HEK293 (cell line): Measurements from ENCODE around the gene AKAP17A.

Experiments
- CTCF ChIA-PET: fragments of 350-600 bp; formaldehyde crosslinking; extraction: SDS; loops from one replicate; lab custom pipeline; 2021; ENCODE audit warnings: antibody characterized with exemption; lab: Yijun Ruan, JAX
- POLR2A ChIA-PET: fragments of 300-600 bp; formaldehyde crosslinking; extraction: SDS; loops from one replicate; lab custom pipeline; 2020; ENCODE audit warnings: antibody characterized with exemption, inconsistent platforms; lab: Yijun Ruan, JAX
- H3K27ac ChIP-seq: fragments of 200-500 bp; sonication (Bioruptor generic); 2 replicates; pipeline ENCODE4 v1.5.1; 2014; ENCODE audit warnings: low read depth, low read length, control low read depth, inconsistent platforms; ENCODE audit errors: extremely low read depth
- H3K36me3 ChIP-seq, 2 experiments: fragments of 200-500 bp in 1 of 2; sonication (Bioruptor generic) in 1 of 2; 1 replicate in 1 of 2; 2 replicates in 1 of 2; pipeline ENCODE4 v1.5.1; 2014 to 2017; ENCODE audit warnings: inconsistent platforms in 2 of 2, low read length in 2 of 2; ENCODE audit not compliant: control insufficient read depth in 2 of 2, insufficient read depth in 1 of 2
- H3K4me1 ChIP-seq: fragments of 200-500 bp; sonication (Bioruptor generic); 2 replicates; pipeline ENCODE4 v1.5.1; 2014; ENCODE audit warnings: mild to moderate bottlenecking, low read length, inconsistent platforms; ENCODE audit not compliant: control insufficient read depth, insufficient read depth
- H3K4me3 ChIP-seq: 2 replicates; pipeline ENCODE4 v1.5.1; 2011; ENCODE audit warnings: low read depth, mild to moderate bottlenecking, control low read depth, low read length, moderate library complexity
- H3K9me3 ChIP-seq: fragments of 200-500 bp; sonication (Bioruptor generic); 2 replicates; pipeline ENCODE4 v1.5.1; 2014; ENCODE audit warnings: low read depth, low read length, inconsistent platforms; ENCODE audit not compliant: control insufficient read depth, insufficient read depth
- GLIS1 ChIP-seq: fragments of 450-650 bp; formaldehyde crosslinking; IDR thresholded peaks from 2 replicates; pipeline ENCODE4 v1.5.1; 2016; ENCODE audit warnings: missing biosample characterization, missing genetic modification characterization
- MEIS1 ChIP-seq: sonication (generic); formaldehyde crosslinking; IDR thresholded peaks from 2 replicates; pipeline ENCODE4 v1.8.1; 2022; ENCODE audit warnings: missing genetic modification reagents, mild to moderate bottlenecking, borderline replicate concordance
- SCRT1 ChIP-seq: fragments of 450-650 bp; formaldehyde crosslinking; IDR thresholded peaks from 2 replicates; pipeline ENCODE4 v1.5.1; 2016; ENCODE audit warnings: missing biosample characterization, missing genetic modification characterization, borderline replicate concordance
- SCRT2 ChIP-seq: fragments of 450-650 bp; formaldehyde crosslinking; IDR thresholded peaks from 2 replicates; pipeline ENCODE4 v1.5.1; 2016; ENCODE audit warnings: missing biosample characterization, missing genetic modification characterization
- SP7 ChIP-seq: fragments of 450-650 bp; formaldehyde crosslinking; IDR thresholded peaks from 2 replicates; pipeline ENCODE4 v1.5.1; 2016; ENCODE audit warnings: missing biosample characterization, missing genetic modification characterization
- ZBTB10 ChIP-seq: fragments of 450-650 bp; formaldehyde crosslinking; IDR thresholded peaks from 2 replicates; pipeline ENCODE4 v1.5.1; 2016; ENCODE audit warnings: missing biosample characterization, missing genetic modification characterization
- ZBTB20 ChIP-seq: fragments of 450-650 bp; formaldehyde crosslinking; IDR thresholded peaks from 2 replicates; pipeline ENCODE4 v1.5.1; 2016; ENCODE audit warnings: missing biosample characterization, missing genetic modification characterization
- ZBTB21 ChIP-seq: fragments of 450-650 bp; formaldehyde crosslinking; IDR thresholded peaks from 2 replicates; pipeline ENCODE4 v1.5.1; 2017; ENCODE audit warnings: missing biosample characterization, missing genetic modification characterization
- ZFP41 ChIP-seq: fragments of 450-650 bp; formaldehyde crosslinking; IDR thresholded peaks from 2 replicates; pipeline ENCODE4 v1.5.1; 2016; ENCODE audit warnings: missing biosample characterization, missing genetic modification characterization, borderline replicate concordance
- ZNF280D ChIP-seq: fragments of 450-650 bp; formaldehyde crosslinking; IDR thresholded peaks from 2 replicates; pipeline ENCODE4 v1.5.1; 2016; ENCODE audit warnings: missing biosample characterization, missing genetic modification characterization
- ZNF37A ChIP-seq: fragments of 450-650 bp; IDR thresholded peaks from 2 replicates; pipeline ENCODE4 v1.5.1; 2018; ENCODE audit warnings: missing biosample characterization, missing genetic modification characterization
- ZNF423 ChIP-seq: fragments of 450-650 bp; formaldehyde crosslinking; IDR thresholded peaks from 2 replicates; pipeline ENCODE4 v1.5.1; 2016; ENCODE audit warnings: missing biosample characterization, missing genetic modification characterization
- ZNF521 ChIP-seq: fragments of 450-650 bp; formaldehyde crosslinking; IDR thresholded peaks from 2 replicates; pipeline ENCODE4 v1.5.1; 2017; ENCODE audit warnings: missing biosample characterization, mild to moderate bottlenecking, missing genetic modification characterization
- ZNF558 ChIP-seq: fragments of 450-650 bp; formaldehyde crosslinking; IDR thresholded peaks from 2 replicates; pipeline ENCODE4 v1.5.1; 2016; ENCODE audit warnings: missing biosample characterization, missing genetic modification characterization
- ZNF571 ChIP-seq: fragments of 450-650 bp; formaldehyde crosslinking; IDR thresholded peaks from 2 replicates; pipeline ENCODE4 v1.5.0; 2017; ENCODE audit warnings: missing biosample characterization, missing genetic modification characterization
- ZNF621 ChIP-seq: fragments of 450-650 bp; formaldehyde crosslinking; IDR thresholded peaks from 2 replicates; pipeline ENCODE4 v1.5.1; 2017; ENCODE audit warnings: missing biosample characterization, missing genetic modification characterization
- ZNF707 ChIP-seq: fragments of 450-650 bp; formaldehyde crosslinking; IDR thresholded peaks from 2 replicates; pipeline ENCODE4 v1.5.1; 2016; ENCODE audit warnings: missing biosample characterization, missing genetic modification characterization
- ZNF837 ChIP-seq: fragments of 450-650 bp; formaldehyde crosslinking; IDR thresholded peaks from 2 replicates; pipeline ENCODE4 v1.5.1; 2016; ENCODE audit warnings: missing biosample characterization, missing genetic modification characterization
- ZNF843 ChIP-seq: fragments of 450-650 bp; formaldehyde crosslinking; IDR thresholded peaks from 2 replicates; pipeline ENCODE4 v1.5.1; 2016; ENCODE audit warnings: missing biosample characterization, missing genetic modification characterization
- ZSCAN4 ChIP-seq: fragments of 450-650 bp; formaldehyde crosslinking; IDR thresholded peaks from 2 replicates; pipeline ENCODE4 v1.5.1; 2017; ENCODE audit warnings: missing biosample characterization, missing genetic modification characterization
- ZXDB ChIP-seq: fragments of 450-650 bp; formaldehyde crosslinking; IDR thresholded peaks from 2 replicates; pipeline ENCODE4 v1.5.1; 2016; ENCODE audit warnings: missing biosample characterization, missing genetic modification characterization

Gene AKAP17A

GRCh38 chrX:1609311-1609710 lies 17.9 kb downstream of the AKAP17A start:
- ChIA-PET CTCF (no interaction called here), POLR2A (no interaction called here)
- Histone ChIP-seq H3K36me3 (no peaks in the 10 kb centered on the region; a peak in 1 of 3 replicates), H3K4me3 (no peak overlapping the region), H3K9me3 (no peaks in the 10 kb centered on the region), H3K4me1 (no peaks in the 10 kb centered on the region), H3K27ac (no peak overlapping the region)
- TF ChIP-seq ZNF423 (tag by site-specific recombination) (no peak), ZNF37A (tag by site-specific recombination) (no peak), ZXDB (tag by site-specific recombination) (no peak), ZNF621 (tag by site-specific recombination) (no peak), ZSCAN4 (tag by site-specific recombination) (no peak), ZBTB21 (tag by site-specific recombination) (no peak), ZNF558 (no peak), ZNF837 (tag by site-specific recombination) (no peak), ZNF843 (tag by site-specific recombination) (no peak), GLIS1 (tag by site-specific recombination) (no peak), SCRT1 (tag by site-specific recombination) (no peak), ZNF707 (no peak), ZNF280D (tag by site-specific recombination) (no peak)

GRCh38 chrX:1609762-1610161 lies 18.4 kb downstream of the AKAP17A start:
- Histone ChIP-seq H3K27ac (no peak overlapping the region), H3K9me3 (no peaks in the 10 kb centered on the region), H3K36me3 (no peaks in the 10 kb centered on the region; a peak in 1 of 3 replicates), H3K4me1 (no peaks in the 10 kb centered on the region), H3K4me3 (no peak overlapping the region)
- ChIA-PET CTCF (no interaction called here), POLR2A (no interaction called here)
- no peak for TF ChIP-seq SCRT2 (tag by site-specific recombination)
- TF ChIP-seq ZBTB10 (tag by site-specific recombination): no peak
- TF ChIP-seq SP7 (tag by site-specific recombination): no peak
- no peak for TF ChIP-seq ZNF521 (tag by site-specific recombination)
- no peak for TF ChIP-seq ZFP41 (tag by site-specific recombination)
- no peak for TF ChIP-seq MEIS1
- no peak for TF ChIP-seq ZNF37A (tag by site-specific recombination)
- TF ChIP-seq ZBTB20 (tag by site-specific recombination): no peak
- no peak for TF ChIP-seq ZNF571 (tag by site-specific recombination)
